Left forelimb (tissue), 1 donor: ENCODE measurements around the gene SIDT2.

Experiments used
- DNase-seq: peaks from one replicate; pipeline ENCODE4 v3.0.0-alpha.2; 2018; ENCODE audit warnings: low spot score

SIDT2 gene

DNA sequence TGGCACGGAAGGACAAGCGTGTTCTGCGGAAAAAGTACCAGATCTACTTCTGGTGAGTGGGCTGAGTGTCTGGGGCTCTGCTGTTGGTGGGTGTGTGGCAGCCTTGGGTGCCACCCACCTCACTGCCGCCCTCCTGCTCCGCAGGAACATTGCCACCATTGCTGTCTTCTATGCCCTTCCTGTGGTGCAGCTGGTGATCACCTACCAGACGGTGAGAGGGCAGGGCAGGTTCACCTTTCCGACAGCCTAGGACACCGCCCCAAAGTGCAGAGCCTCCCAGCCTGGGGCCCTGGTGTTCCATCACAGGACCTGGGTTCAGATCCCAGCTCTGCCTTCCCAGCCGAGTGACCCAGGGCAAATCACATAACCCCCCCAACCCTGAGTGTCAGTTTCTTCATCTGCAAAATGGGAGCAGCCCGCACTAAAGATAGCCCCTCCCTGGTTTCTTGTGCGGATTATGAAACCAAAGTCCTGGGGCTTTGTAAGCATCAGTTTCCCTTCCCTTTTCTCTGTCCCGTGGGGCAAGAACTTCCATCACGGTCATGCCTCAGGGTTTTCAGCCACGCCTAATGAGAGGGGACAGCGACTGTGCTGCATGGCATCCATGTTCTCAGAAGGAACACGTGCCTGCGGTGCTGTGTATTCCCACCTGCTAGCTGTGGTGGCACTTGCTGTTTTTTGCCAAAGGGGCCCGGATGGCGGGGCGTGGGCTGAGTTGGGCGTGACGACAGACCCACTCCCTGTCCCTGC is 10.8 kb downstream of the SIDT2 start:
- DNase-seq, result no peak

GRCh38 chr11:117189941-117190544 is 11.5 kb downstream of the SIDT2 start:
- no peak for DNase-seq

DNA sequence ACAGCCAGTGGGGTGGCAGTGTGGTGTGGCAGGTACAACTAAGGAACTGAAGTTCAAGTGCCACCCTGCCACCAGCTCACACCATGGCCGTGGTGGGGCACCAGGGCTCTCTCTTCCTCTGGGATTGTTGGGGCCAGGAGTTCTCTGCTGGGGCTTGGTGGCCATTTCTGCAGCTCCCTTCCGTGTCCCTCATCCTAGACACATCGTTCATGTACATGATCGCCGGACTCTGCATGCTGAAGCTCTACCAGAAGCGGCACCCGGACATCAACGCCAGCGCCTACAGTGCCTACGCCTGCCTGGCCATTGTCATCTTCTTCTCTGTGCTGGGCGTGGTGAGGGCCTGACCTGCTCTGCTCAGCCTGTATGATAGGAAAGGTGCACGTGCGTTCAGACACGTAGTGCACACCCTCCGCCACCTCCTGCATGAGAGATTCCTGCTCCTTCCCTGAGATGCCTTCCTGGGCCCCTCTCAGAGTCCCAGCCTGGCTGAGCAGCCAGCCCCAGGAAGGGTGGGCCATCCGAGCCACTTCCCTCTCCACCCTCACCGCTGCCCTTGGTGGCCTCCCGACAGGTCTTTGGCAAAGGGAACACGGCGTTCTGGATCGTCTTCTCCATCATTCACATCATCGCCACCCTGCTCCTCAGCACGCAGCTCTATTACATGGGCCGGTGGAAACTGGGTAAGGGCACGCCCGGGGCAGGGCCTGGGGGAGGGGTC is 13.3 kb downstream of the SIDT2 start:
- DNase-seq, result no peak

GRCh38 chr11:117192401-117192875 is 13.9 kb downstream of the SIDT2 start:
- DNase-seq, result no peak

GRCh38 chr11:117193130-117194020 is 14.8 kb downstream of the SIDT2 start:
- DNase-seq, result no peak

GRCh38 chr11:117194267-117194666 is 15.7 kb downstream of the SIDT2 start:
- no peak for DNase-seq

- DNase-seq, result no peak
These were observed 16.7 kb downstream of the SIDT2 start for GRCh38 chr11:117195258-117195657.

- no peak for DNase-seq
These were observed 17.2 kb downstream of the SIDT2 start for GRCh38 chr11:117195761-117196160.

DNA sequence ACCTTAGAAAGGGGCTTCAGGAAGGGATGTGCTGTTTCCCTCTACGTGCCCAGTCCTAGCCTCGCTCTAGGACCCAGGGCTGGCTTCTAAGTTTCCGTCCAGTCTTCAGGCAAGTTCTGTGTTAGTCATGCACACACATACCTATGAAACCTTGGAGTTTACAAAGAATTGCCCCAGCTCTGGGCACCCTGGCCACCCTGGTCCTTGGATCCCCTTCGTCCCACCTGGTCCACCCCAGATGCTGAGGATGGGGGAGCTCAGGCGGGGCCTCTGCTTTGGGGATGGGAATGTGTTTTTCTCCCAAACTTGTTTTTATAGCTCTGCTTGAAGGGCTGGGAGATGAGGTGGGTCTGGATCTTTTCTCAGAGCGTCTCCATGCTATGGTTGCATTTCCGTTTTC is 18.5 kb downstream of the SIDT2 start:
- DNase-seq, result no peak

DNA sequence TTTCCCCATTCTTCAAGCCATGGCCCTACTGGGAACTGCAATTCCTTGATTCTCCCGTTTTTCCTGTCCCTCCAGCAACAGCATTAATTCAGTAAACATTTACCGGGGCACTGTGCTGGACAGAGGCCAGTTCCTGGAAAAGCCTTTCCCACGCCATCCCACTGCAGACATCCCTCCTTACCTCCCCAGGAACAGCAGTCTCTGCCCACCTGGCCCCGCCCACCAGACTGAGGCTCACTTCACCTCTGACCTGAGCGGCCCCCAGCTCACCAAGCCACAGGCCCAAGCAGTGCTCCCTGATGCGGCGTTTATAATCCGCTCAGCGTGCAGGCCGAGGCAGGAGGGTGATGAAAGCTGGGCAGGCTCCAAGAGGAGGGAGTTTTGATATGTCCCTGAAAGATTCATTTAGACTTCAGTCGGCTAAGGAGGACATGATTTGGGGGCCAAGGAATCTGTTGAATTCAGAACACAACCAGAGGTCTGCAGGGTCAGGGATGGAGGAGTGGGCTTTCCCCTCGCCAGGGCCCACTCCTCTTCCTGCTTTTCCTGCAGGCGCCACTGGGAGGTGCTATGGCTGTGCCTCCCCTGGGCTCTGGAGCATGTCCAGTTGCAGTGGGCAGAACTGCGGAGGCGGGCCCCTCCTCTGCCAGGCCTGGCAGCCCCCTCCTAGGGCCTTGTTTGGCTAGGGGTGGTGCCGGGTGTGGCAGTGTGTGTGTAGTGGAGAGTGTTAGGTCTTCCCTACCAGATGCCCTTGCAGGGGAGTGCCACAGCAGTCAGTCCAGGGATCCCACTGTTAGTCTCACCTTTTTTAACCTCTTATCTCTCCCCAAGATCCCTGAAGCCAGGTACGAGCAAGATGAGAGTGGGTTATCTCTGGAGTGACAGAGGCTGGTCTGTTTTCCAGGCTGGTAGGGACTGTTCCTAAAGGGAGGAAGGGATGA is 19.2 kb downstream of the SIDT2 start:
- no peak for DNase-seq

DNA sequence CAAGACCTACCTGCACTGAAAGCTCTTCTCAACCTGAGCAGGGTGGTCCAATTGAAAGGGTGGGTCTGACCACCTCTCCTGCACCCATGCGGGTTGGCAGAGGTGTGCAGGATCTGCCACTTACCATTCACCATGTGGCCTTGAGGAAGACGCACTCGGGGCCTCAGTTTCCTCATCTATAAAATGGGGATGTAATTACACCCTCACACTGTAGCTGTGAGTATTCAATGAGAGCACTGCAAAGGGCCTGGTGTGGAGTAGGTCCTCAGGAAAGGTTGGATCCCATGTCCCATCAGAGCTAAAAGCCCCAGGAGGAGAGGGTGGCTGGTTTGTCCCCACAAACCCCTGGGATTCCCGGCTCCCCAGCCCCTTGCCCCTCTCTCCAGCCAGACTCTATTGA is 20.1 kb downstream of the SIDT2 start:
- DNase-seq, result no peak

DNA sequence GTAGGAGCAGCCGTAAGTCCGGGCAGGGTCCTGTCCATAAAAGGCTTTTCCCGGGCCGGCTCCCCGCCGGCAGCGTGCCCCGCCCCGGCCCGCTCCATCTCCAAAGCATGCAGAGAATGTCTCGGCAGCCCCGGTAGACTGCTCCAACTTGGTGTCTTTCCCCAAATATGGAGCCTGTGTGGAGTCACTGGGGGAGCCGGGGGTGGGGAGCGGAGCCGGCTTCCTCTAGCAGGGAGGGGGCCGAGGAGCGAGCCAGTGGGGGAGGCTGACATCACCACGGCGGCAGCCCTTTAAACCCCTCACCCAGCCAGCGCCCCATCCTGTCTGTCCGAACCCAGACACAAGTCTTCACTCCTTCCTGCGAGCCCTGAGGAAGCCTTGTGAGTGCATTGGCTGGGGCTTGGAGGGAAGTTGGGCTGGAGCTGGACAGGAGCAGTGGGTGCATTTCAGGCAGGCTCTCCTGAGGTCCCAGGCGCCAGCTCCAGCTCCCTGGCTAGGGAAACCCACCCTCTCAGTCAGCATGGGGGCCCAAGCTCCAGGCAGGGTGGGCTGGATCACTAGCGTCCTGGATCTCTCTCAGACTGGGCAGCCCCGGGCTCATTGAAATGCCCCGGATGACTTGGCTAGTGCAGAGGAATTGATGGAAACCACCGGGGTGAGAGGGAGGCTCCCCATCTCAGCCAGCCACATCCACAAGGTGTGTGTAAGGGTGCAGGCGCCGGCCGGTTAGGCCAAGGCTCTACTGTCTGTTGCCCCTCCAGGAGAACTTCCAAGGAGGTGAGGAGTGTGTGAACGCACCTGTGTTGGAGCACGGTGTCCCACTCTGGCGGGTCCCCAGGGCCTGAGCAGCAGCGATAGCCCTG is 20.7 kb downstream of the SIDT2 start, which contains the start of gene TAGLN:
Gene TAGLN, plus strand, starts transcription at position 318 of the 863 bp plus-strand sequence. CDS start 3,644 bp downstream, outside the sequence.
- DNase-seq, result peak; percentile 80

GRCh38 chr11:117199916-117200812 is 21.6 kb downstream of the SIDT2 start:
- no peak for DNase-seq

GRCh38 chr11:117200813-117201657 is 22.5 kb downstream of the SIDT2 start:
- DNase-seq, result no peak

DNA sequence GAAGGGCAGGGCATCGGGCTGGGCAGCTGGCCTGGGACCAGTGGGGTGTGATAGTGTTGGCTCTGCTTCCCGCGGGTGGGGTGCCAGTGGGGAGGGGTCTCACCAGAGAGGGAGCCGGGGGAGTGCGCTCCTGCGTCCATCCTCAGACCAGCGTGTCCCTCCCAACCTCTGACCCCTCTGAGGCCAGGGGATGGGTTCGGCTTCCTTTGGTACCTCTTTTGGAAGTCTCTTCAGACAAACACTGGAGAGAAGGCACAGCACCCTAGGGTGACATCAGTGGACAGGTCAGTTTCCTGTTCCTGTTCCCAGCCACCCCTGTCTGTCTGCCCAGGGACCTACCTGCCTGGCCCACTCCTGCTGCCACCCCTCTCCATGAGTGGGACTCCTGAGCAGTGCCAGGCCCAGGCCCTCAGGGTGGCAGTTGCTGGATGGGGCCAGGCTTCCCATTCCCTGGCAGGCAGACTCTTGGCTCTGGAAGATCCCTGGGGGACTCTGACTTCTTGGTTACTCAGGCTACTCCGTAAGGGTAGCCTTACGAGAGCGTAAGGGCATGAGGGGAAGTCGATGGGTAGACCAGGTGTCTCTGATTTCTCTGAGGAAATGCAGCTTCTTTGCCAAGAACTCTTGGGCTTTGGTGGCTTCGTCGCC is 23.2 kb downstream of the SIDT2 start:
- DNase-seq, result no peak

DNA sequence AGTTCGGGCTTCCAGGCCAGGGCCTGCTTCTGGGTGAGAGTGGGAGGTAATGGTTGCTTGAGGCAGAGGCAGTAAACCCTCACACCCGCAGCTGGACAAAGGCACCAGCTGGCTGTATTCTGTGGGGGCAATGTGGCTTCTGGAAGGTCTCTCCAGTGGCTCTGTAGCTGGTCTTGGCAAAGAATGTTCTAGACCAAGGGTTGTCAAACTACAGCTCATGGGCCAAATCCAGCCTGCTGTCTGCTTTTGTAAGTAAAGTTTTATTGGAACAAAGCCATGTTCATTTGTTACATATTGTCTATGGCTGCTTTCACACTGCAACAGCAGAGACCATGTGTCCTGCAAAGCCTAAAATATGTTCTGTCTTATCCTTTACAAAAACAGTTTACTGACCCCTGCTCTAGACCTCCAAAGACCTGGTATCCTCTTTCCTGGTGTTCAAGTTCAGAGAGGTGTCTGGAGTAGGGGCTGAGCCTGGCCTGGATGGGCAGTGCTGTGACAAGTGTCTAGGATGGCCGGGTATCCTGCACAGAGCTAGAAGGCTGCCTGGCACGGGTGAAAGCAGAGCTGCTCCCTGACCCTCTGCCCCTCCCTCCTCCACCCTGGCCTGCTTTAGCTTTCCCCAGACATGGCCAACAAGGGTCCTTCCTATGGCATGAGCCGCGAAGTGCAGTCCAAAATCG is 24.0 kb downstream of the SIDT2 start:
- DNase-seq, result no peak

GRCh38 chr11:117203069-117203407 is 24.5 kb downstream of the SIDT2 start:
- no peak for DNase-seq
